GM10248 (cell line): ENCODE measurements around the gene TPCN2.

ENCODE experiments used
- CTCF ChIA-PET: fragments of 300-600 bp; sonication (Branson Sonifier 250); formaldehyde crosslinking; extraction: SDS; loops from one replicate; lab custom pipeline; 2021; ENCODE audit warnings: antibody characterized with exemption; lab: Yijun Ruan, JAX
- POLR2A ChIA-PET: fragments of 350-650 bp; sonication (Branson Sonifier 250); formaldehyde crosslinking; extraction: SDS; loops from one replicate; lab custom pipeline; 2020; ENCODE audit warnings: antibody characterized with exemption; lab: Yijun Ruan, JAX
- DNase-seq: peaks from one replicate; pipeline ENCODE4 v3.0.0; 2012; ENCODE audit errors: extremely low spot score
- TF ChIP-seq, protein P1 (sequence below): IDR thresholded peaks from 2 replicates; pipeline ENCODE4 v1.5.1; 2012; ENCODE audit warnings: mild to moderate bottlenecking, low read depth; ENCODE audit errors: extremely low read depth, missing control alignments, control extremely low read depth

Gene TPCN2

DNA sequence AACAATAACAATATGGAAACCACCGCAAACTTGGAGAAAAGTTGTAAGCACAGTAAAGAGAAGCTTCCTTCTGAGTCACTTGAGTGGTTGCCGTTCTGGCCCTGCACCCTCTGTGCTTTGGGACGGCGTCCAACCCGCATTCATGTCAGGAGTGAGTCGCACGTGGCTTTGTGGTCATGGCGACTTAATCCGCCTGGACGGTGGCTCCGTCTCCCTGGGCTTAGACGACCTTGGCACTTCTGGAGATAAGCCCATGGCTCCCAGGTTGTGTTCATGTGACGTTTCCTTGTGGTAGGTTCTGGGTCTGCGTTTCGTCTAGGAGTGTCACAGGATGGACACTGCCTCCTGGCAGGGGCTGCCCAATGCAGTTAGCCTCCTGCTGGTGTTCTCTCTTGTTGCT, 40.5 kb downstream of the TPCN2 start:
- CTCF ChIA-PET: interaction anchor here (0.9 to 2.7 kb wide), 4 partner anchors 9 to 19 kb away, joined by 3 to 9 read pairs (median 4); no protein-coding TSS in a partner anchor
- POLR2A ChIA-PET: no interaction called here
- TF ChIP-seq, protein P1, sequence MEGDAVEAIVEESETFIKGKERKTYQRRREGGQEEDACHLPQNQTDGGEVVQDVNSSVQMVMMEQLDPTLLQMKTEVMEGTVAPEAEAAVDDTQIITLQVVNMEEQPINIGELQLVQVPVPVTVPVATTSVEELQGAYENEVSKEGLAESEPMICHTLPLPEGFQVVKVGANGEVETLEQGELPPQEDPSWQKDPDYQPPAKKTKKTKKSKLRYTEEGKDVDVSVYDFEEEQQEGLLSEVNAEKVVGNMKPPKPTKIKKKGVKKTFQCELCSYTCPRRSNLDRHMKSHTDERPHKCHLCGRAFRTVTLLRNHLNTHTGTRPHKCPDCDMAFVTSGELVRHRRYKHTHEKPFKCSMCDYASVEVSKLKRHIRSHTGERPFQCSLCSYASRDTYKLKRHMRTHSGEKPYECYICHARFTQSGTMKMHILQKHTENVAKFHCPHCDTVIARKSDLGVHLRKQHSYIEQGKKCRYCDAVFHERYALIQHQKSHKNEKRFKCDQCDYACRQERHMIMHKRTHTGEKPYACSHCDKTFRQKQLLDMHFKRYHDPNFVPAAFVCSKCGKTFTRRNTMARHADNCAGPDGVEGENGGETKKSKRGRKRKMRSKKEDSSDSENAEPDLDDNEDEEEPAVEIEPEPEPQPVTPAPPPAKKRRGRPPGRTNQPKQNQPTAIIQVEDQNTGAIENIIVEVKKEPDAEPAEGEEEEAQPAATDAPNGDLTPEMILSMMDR: no peak
- DNase-seq: no peak

DNA sequence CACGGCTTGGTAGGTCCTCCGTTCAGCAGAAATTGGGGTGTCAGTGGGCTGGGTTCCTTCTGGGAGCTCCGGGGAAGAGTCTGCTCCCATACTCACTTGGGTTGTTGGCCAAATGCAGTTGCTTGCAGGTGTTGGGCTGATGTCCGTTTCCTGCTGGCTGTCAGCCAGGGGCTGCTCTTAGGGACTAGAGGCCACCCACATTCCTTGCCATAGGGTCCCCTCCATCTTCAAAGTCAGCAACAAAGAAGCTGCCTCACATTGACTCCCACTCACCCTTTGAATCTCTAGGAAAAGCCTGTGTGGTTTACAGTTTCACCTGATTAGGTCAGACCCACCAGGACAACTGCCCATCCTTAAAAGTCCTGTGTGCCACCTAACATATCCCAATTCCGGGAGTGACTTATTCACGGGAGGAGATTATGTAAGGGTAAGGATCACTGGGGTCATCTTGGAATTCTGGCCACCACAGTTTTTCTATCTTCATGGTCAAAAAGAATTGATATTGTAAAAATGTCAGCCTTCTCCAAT, 43.0 kb downstream of the TPCN2 start:
- TF ChIP-seq, protein P1: no peak
- CTCF ChIA-PET: interaction anchor here (1.4 to 2.7 kb wide), 2 partner anchors 7 to 9 kb away, joined by 3 to 9 read pairs; no protein-coding TSS in a partner anchor
- POLR2A ChIA-PET: no interaction called here
- DNase-seq: no peak

DNA sequence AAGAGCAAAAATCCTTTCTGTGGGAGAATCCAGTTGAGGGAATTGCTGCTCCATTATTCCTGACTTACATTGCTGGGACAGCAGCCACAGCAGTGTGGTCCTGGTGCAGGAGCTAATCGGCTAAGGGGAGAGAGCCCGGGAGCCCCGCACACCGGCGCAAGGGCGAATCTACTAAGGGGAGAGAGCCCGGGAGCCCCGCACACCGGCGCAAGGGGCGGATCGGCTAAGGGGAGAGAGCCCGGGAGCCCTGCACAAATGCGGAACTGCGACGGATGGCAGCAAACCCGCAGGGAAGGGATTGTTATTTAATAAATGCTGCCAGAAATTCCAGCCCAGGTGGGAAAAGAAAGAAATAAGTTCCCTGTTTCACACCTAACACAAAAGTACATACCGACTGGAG, 43.5 kb downstream of the TPCN2 start:
- DNase-seq: no peak
- ChIA-PET POLR2A (no interaction called here), CTCF (interaction anchor here (0.8 kb wide), 1 partner anchor 9 kb away, joined by 3 read pairs; no protein-coding TSS in a partner anchor)
- TF ChIP-seq, protein P1: no peak

DNA sequence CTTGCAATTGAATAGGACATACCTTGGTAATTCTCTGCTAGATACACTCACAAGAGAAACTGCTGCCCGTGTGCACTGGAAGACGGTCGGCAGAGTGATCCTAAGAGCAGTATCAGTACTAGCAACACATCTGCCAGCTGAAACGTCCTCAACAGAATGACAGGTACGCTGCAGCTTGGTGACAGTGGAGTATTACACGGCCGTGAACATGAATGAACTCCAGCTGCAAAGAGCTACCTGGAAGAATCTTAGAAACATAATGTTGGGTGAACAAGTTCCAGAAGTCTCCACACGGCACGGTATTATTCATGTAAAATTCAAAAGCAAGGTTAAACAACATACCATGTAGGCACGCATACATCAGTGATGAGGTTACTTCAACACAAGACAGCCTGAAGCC, 44.4 kb downstream of the TPCN2 start:
- TF ChIP-seq, protein P1: no peak
- CTCF ChIA-PET: interaction anchor here (0.8 kb wide), 1 partner anchor 9 kb away, joined by 3 read pairs; no protein-coding TSS in a partner anchor
- no peak for DNase-seq
- POLR2A ChIA-PET: no interaction called here

DNA sequence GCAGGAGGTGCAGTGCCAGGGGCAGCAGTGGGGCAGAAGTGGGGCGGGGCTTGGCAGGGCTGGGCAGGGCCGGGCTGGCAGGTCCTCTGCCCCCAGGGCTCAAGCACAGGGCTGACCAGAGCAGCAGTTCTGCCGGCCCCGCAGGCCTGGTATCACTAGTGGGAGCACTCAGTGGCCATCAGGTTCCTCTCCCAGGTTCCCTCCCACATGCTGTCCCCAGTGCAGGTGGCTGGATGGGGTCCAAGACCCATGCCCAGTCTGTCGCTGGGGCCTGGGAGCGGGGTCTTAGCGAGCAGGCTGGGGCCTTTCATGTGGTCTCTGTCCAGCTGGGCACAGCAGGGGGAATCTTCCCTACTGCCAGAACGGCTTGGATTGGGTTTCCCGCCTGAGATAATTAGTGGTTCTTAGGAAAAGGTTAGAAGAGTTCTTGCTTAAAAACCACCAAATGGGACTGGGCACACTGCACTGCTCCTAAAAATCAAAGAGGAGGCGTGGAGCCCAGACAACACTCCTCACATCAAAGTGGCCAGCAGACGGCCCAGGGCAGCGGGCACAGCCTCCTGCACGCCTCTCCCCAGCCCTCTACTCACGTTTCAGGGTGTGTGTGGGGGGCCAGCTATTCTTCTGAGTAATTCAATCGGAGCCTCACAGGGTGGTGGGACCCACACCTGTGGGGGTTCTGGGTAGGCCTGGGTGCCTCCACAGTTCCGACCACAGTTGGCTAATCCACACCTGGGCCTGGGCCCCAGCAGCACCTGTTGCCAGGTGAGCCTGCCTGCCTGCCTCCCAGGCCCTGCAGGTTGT, 45.6 kb downstream of the TPCN2 start:
- ChIA-PET POLR2A (no interaction called here), CTCF (interaction anchor here (1.0 kb wide), 1 partner anchor 576 kb away, joined by 3 read pairs; no protein-coding TSS in a partner anchor)
- no peak for DNase-seq
- TF ChIP-seq, protein P1: no peak

DNA sequence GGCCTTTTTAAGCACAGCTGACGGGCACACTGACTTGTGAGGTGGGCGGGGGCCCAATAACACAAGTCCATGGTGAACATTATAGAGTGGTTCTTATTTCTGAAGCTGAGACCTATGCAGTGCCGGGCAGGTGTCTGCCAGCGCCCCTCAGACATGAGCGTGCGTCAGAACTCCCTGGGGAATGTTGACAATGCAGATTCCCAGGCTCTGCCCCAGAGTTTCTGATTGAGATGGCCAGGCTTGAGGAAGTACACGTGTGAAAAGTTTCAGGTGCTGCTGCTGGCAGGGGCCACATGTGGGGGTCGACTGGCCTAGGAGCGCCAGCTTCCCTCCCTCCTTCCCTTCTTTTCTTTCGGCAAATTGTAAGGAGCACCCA, 46.2 kb downstream of the TPCN2 start:
- POLR2A ChIA-PET: no interaction called here
- TF ChIP-seq, protein P1: no peak
- DNase-seq: no peak
- CTCF ChIA-PET: interaction anchor here (1.0 kb wide), 1 partner anchor 575 kb away, joined by 3 read pairs; no protein-coding TSS in a partner anchor
